T-helper 2 cell treated with Interferon-gamma antibody and Interleukin-4, amounts not matched to agents 5 μg/mL and 100 μg/mL, for 36 hours (primary cell): Measurements from ENCODE around the gene TRIL.

Source experiments
- DNase-seq: peaks from one replicate; pipeline ENCODE4 v3.0.0; 2021; ENCODE audit warnings: low spot score
- H3K27ac Mint-ChIP-seq: one replicate; pipeline ENCODE4 v1.8.0; 2021; ENCODE audit warnings: mild to moderate bottlenecking, mixed read lengths
- H3K27me3 Mint-ChIP-seq: one replicate; pipeline ENCODE4 v1.8.0; 2021; ENCODE audit warnings: low read depth, mixed read lengths
- H3K36me3 Mint-ChIP-seq: one replicate; pipeline ENCODE4 v1.8.0; 2021; ENCODE audit warnings: low read depth, mixed read lengths
- H3K4me1 Mint-ChIP-seq: one replicate; pipeline ENCODE4 v1.8.0; 2021; ENCODE audit warnings: low read depth, mixed read lengths
- H3K4me3 Mint-ChIP-seq: one replicate; pipeline ENCODE4 v1.8.0; 2022; ENCODE audit warnings: mild to moderate bottlenecking, moderate library complexity, mixed read lengths
- H3K9me3 Mint-ChIP-seq: one replicate; pipeline ENCODE4 v1.8.0; 2021; ENCODE audit warnings: mixed read lengths

The TRIL gene

DNA sequence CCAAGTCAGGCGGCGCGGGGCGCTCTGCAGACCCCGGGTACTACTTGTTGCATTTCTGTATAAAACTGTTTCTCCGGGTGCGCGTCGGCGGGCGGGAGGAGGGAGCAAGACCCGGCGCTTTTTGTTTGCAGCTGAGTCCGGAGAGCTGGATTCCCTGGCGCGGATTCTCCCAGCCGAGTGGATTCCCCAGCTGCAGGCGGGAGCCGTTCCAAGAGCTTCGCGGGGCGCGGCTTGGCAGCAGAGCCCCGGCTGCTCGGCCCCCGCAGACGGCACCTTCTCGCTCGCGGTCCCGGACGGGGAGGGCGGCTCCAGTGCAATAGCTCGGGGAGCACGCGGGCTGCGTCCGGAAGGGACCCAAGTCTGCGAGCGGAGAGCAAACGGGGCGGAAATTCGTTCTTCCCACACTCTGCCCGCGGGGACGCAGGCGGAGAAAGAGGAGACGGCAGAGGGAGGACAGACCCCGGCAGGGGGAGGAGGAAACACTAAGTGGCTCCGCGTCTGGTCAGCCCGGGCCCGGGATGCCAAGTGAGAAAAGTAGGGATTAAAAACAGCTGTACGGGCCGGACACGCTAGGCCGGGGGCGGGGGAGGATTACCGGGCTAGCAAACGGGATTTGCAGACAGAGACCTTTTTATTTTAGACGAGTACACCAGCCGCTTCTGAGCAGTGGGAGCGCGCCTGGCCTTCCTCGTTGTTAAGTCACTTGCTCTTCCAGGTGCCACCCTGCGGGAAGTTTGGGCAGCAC lies at the start of gene TRIL:
TRIL (minus strand) TSS at position 96 of the 745 bp plus-strand sequence. CDS start 284 bp downstream, outside the sequence.
- Mint-ChIP-seq H3K9me3 (no peaks in the 10 kb centered on the region), H3K27me3 (peaks cover 59% of the 10 kb centered on the region), H3K4me3 (no peak within 1 kb of the TSS), H3K27ac (no peak within 1 kb of the TSS), H3K4me1 (peaks cover 2% of the 10 kb centered on the region), H3K36me3 (no peaks in the 10 kb centered on the region)
- DNase-seq, result no peak

GRCh38 chr7:29007127-29007526 lies 49.0 kb upstream of the TRIL start:
- no peak overlapping the region for H3K27ac Mint-ChIP-seq
- no peak for DNase-seq
- no peaks in the 10 kb centered on the region for H3K4me1 Mint-ChIP-seq
- no peaks in the 10 kb centered on the region for H3K9me3 Mint-ChIP-seq
- peaks cover 2% of the 10 kb centered on the region for H3K27me3 Mint-ChIP-seq
- H3K4me3 Mint-ChIP-seq, result no peak overlapping the region
- no peaks in the 10 kb centered on the region for H3K36me3 Mint-ChIP-seq

DNA sequence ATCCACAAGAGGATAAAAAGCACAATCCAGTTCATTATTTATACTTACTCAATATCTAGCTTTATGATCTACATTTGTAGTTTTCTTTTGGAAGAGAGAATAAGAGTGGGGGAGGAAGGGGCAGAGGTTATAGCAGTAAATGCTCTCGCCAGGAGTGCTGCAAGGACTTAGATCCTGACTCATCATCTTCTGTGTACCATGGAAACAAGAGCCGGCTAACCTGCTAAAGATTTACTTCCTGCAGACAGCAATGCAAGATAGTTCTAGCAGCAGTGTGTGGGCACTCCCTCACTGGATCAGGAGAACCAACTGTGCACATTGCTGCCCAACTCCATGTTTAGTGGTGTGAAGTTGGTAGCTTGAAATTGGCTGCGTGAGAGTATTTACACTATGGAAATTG lies 47.7 kb upstream of the TRIL start:
- H3K9me3 Mint-ChIP-seq, result no peaks in the 10 kb centered on the region
- H3K27ac Mint-ChIP-seq, result no peak overlapping the region
- no peaks in the 10 kb centered on the region for H3K36me3 Mint-ChIP-seq
- H3K27me3 Mint-ChIP-seq, result peaks cover 2% of the 10 kb centered on the region
- H3K4me3 Mint-ChIP-seq, result no peak overlapping the region
- DNase-seq, result no peak
- H3K4me1 Mint-ChIP-seq, result no peaks in the 10 kb centered on the region

- H3K27me3 Mint-ChIP-seq, result peaks cover 2% of the 10 kb centered on the region
- no peak for DNase-seq
- H3K9me3 Mint-ChIP-seq, result no peaks in the 10 kb centered on the region
- H3K27ac Mint-ChIP-seq, result no peak overlapping the region
- no peaks in the 10 kb centered on the region for H3K4me1 Mint-ChIP-seq
- H3K36me3 Mint-ChIP-seq, result no peaks in the 10 kb centered on the region
- H3K4me3 Mint-ChIP-seq, result no peak overlapping the region
Measured at GRCh38 chr7:29005406-29005805, 47.3 kb upstream of the TRIL start.

- no peak for DNase-seq
- Mint-ChIP-seq H3K36me3 (no peaks in the 10 kb centered on the region), H3K4me1 (no peaks in the 10 kb centered on the region)
Measured at GRCh38 chr7:29003703-29004102, 45.6 kb upstream of the TRIL start.

GRCh38 chr7:29000717-29001076 lies 42.6 kb upstream of the TRIL start:
- H3K4me3 Mint-ChIP-seq, result no peak overlapping the region
- H3K27me3 Mint-ChIP-seq, result peaks cover 2% of the 10 kb centered on the region
- no peaks in the 10 kb centered on the region for H3K9me3 Mint-ChIP-seq
- DNase-seq, result no peak
- no peak overlapping the region for H3K27ac Mint-ChIP-seq
- H3K36me3 Mint-ChIP-seq, result no peaks in the 10 kb centered on the region
- no peaks in the 10 kb centered on the region for H3K4me1 Mint-ChIP-seq

More at GRCh38 chr7:29003703-29004102, 45.6 kb upstream of the TRIL start:
- Mint-ChIP-seq H3K27ac (no peak overlapping the region), H3K4me3 (no peak overlapping the region), H3K27me3 (peaks cover 2% of the 10 kb centered on the region), H3K9me3 (no peaks in the 10 kb centered on the region)

DNA sequence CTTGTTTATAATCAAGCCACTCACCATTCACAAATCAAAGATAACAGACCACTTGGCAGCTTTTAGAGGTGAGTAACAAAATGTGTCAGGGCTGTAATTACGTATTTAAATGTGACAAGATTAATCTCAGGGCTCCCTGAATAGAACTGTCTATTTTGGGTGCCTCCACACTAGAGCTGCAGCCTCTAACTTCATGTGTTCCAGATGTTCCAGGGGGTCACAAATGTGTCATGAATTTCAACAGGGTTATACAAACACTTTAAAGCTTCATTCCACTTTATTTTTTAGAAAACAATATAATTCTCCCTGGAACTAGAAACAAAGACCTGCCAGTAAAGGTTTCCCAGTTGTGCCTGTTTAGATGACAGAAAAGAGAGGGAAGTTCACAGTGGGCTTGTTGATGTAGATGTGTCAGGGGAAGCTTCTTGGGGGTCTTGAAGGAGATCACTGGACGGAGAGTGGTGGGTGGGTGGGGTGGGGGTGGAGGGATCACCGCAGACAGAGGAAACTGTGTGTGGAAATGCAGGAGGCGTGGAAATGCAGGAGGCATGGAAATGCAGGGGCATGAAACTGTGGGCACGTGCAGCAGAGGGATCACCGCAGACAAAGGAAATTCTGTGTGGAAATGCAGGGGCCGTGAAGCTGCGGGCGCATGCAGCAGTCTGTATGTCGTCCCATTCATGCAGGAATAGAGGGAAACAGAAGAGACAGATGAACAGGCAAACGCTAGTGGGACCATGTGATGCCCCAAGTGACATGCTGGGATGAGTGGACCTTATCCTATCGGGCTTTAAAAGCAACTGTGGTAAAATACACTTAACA lies 42.0 kb upstream of the TRIL start:
- no peak for DNase-seq
- Mint-ChIP-seq H3K27ac (no peak overlapping the region), H3K27me3 (peaks cover 2% of the 10 kb centered on the region), H3K9me3 (no peaks in the 10 kb centered on the region), H3K36me3 (no peaks in the 10 kb centered on the region), H3K4me1 (no peaks in the 10 kb centered on the region), H3K4me3 (no peak overlapping the region)

- H3K4me1 Mint-ChIP-seq, result no peaks in the 10 kb centered on the region
- DNase-seq, result no peak
- H3K9me3 Mint-ChIP-seq, result no peaks in the 10 kb centered on the region
- H3K27ac Mint-ChIP-seq, result no peak overlapping the region
- H3K27me3 Mint-ChIP-seq, result peaks cover 2% of the 10 kb centered on the region
- H3K4me3 Mint-ChIP-seq, result no peak overlapping the region
- no peaks in the 10 kb centered on the region for H3K36me3 Mint-ChIP-seq
Measured at GRCh38 chr7:28999427-28999826, 41.3 kb upstream of the TRIL start.

DNA sequence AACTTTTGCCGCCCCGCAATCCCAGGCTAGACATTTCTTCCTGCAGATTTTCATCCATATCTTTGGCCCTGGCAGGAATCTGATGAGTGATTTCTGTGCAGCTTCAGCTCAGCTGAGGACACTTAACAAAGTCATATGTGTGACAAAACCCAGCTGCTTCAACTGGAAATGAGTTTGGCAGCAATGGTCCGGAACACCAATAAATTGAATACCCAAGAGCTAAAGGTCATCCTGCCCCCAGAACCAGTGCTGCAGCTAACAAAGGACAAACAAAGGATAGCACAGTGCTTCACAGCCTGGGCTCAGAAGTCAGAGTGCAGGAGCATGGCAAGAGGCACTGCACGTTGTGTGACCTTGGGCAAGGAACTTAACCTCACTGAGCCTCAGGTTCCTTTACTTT lies 40.0 kb upstream of the TRIL start:
- H3K4me1 Mint-ChIP-seq, result no peaks in the 10 kb centered on the region
- no peak overlapping the region for H3K27ac Mint-ChIP-seq
- peaks cover 2% of the 10 kb centered on the region for H3K27me3 Mint-ChIP-seq
- no peaks in the 10 kb centered on the region for H3K9me3 Mint-ChIP-seq
- no peaks in the 10 kb centered on the region for H3K36me3 Mint-ChIP-seq
- DNase-seq, result no peak
- H3K4me3 Mint-ChIP-seq, result no peak overlapping the region

- no peaks in the 10 kb centered on the region for H3K36me3 Mint-ChIP-seq
- DNase-seq, result no peak
- no peaks in the 10 kb centered on the region for H3K9me3 Mint-ChIP-seq
- H3K4me1 Mint-ChIP-seq, result no peaks in the 10 kb centered on the region
- H3K27me3 Mint-ChIP-seq, result no peaks in the 10 kb centered on the region
- no peak overlapping the region for H3K4me3 Mint-ChIP-seq
- no peak overlapping the region for H3K27ac Mint-ChIP-seq
Measured at GRCh38 chr7:28996836-28997235, 38.7 kb upstream of the TRIL start.

- no peak overlapping the region for H3K27ac Mint-ChIP-seq
- H3K9me3 Mint-ChIP-seq, result no peaks in the 10 kb centered on the region
- H3K4me1 Mint-ChIP-seq, result no peaks in the 10 kb centered on the region
- no peaks in the 10 kb centered on the region for H3K36me3 Mint-ChIP-seq
- no peak for DNase-seq
- no peak overlapping the region for H3K4me3 Mint-ChIP-seq
- no peaks in the 10 kb centered on the region for H3K27me3 Mint-ChIP-seq
Measured at GRCh38 chr7:28993371-28993770, 35.2 kb upstream of the TRIL start.

DNA sequence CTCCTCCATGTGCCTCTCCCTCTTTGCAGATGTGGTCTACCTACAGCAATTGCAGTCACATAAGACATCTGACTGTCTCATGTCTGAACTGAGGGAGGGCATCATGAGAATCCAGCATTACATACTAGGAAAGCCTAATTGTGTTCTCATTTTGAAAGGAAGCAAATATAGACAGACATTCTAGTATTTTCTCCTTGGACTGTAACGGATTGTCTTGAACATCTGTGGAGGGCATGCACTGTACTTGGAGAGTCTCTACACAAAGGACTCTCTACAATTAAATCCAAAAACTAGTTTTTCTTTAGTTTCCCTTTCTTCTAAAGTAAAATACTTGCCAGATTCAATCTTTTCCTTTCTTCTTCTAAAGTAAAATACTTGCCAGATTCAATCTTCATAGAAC lies 34.7 kb upstream of the TRIL start:
- no peaks in the 10 kb centered on the region for H3K4me1 Mint-ChIP-seq

GRCh38 chr7:28990200-28990960 lies 32.2 kb upstream of the TRIL start:
- Mint-ChIP-seq H3K27ac (no peak overlapping the region), H3K9me3 (no peaks in the 10 kb centered on the region), H3K27me3 (no peaks in the 10 kb centered on the region), H3K36me3 (no peaks in the 10 kb centered on the region), H3K4me1 (no peaks in the 10 kb centered on the region), H3K4me3 (no peak overlapping the region)
- DNase-seq, result no peak

More for the DNA sequence above, 34.7 kb upstream of the TRIL start:
- H3K27me3 Mint-ChIP-seq, result no peaks in the 10 kb centered on the region
- DNase-seq, result no peak
- no peak overlapping the region for H3K27ac Mint-ChIP-seq
- H3K9me3 Mint-ChIP-seq, result no peaks in the 10 kb centered on the region
- no peak overlapping the region for H3K4me3 Mint-ChIP-seq
- no peaks in the 10 kb centered on the region for H3K36me3 Mint-ChIP-seq
